GM04504 (cell line): ENCODE results near the gene ACOX1.

Source experiments
- DNase-seq: peaks from one replicate; pipeline ENCODE4 v3.0.0-alpha.2; 2012; ENCODE audit warnings: low read depth

ACOX1 gene

DNA sequence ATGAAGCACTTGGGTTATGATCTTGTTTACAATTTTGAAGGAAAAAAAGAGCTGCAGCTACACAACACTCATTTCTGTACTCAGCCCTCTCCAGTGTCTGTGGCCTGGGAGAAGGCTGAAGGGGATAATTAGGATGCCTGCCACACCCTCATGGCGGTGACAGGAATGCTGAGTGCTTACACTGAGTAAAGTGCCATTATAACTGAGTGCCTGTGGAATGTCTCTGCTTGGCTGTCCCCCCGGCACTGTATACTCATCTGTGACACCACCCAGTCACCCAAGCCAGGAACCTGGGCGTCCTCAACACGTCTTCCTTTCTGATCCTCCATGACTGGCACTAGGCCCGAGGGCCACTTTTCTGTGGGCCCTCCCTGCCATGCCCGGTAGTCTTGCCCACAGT lies 70.8 kb downstream of the ACOX1 start:
- DNase-seq: no peak

DNA sequence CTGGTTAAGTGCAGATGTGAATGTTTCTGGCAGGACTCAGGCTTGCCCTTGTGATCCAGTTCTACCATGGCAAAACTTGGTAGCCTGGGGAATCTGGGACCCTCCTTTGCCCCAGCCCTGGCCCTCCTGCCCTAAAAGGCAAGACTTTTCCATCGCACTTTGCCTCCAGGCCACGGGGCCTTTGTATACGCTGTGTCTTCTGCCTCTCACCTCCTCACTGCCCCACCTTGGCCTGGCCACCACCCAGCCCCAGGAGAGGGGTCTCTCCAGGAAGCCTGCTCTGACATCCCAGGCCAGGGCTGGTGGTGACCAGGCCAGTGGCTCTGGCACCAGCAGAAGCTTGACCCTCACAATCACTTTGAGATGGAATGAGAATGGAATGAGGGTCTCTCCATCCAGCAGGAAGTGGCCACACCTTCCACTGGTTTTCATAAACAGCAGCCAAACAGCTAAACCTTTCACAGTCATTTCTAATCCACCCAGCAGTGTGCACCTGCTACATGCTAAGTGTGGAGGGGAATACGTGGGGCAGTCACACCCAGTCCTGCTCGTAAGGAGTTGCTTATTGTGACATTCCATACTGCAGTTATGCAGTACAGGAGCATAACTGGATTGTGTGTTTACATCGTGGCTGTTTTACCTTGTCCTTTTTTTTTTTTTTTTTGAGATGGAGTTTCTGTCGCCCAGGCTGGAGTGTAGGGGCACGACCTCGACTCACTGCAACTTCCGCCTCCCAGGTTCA lies 72.7 kb downstream of the ACOX1 start:
- no peak for DNase-seq

DNA sequence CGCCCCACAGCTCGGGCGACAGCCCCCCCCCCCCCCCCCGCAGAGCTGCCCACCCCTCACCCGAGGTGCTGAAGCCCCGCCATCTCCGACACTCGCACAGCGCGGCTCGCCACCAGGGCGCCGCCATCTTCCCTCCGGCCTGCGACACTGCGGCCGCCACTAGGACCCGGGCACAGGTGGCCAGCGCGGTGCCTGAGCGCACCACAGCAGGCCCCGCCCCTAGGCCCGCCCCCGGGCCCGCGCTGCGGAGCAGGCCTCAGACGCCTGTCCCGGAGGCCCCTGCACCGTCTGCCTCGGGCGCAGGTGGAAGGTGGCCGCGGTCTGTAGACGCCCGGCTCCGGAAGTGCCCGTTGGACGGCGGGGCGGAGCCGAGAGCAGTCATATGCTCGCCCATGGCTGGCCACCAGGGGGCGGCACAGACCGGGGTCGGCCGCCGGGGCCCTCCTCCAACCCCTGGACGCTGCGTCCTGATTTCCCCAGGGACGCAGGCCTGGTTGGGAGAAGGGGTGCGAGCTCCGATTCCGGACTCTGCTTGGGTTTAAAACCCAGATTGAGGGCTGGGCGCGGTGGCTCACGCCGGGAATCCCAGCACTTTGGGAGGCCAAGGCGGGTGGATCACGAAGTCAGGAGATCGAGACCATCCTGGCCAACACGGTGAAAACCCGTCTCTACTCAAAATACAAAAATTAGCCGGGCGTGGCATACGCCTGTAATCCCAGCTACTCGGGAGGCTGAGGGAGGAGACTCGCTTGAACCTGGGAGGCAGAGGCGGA lies 74.0 kb downstream of the ACOX1 start, which contains the start of gene MRPL38:
MRPL38 (minus strand) TSS at position 136 of the 773 bp plus-strand sequence; CDS start at position 127, 9 bp downstream.
- peak; percentile 90 for DNase-seq

DNA sequence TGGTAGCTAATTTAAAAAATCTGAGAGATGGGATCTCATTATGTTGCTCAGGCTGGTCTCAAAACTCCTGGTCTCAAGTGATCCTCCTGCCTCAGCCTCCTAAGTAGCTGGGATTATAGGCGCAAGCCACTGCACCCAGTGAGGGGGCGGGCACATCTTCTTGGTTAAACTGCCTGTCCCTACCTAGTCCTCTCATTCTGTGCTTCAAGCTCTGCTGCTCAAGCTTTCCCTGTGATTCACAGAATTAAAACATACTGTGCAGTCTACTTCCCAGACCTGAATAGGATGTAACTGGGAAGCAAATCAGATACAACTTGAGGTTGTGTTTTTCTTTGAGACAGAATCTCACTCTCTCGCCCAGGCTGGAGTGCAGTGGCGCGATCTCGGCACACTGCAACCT lies 76.6 kb downstream of the ACOX1 start:
- no peak for DNase-seq

DNA sequence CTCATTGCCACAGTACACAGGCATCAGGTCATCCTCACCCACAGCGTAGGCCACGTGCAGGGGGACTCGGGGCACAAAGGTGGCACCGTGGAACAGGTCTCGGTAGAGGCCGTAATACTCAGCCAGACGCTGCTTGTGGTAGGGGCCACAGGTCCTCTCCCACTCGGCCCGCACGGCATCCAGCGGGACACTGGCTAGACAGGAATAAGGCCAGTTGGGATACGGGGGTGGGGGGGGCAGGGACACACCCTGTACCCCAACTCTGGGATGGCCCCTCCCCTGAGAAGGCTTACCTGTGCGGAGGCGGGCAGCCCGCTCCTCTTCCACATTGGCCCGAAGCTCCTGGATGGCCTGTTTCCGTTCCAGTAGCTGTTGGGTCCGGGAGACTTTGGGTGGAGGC lies 77.2 kb downstream of the ACOX1 start:
- DNase-seq: no peak

DNA sequence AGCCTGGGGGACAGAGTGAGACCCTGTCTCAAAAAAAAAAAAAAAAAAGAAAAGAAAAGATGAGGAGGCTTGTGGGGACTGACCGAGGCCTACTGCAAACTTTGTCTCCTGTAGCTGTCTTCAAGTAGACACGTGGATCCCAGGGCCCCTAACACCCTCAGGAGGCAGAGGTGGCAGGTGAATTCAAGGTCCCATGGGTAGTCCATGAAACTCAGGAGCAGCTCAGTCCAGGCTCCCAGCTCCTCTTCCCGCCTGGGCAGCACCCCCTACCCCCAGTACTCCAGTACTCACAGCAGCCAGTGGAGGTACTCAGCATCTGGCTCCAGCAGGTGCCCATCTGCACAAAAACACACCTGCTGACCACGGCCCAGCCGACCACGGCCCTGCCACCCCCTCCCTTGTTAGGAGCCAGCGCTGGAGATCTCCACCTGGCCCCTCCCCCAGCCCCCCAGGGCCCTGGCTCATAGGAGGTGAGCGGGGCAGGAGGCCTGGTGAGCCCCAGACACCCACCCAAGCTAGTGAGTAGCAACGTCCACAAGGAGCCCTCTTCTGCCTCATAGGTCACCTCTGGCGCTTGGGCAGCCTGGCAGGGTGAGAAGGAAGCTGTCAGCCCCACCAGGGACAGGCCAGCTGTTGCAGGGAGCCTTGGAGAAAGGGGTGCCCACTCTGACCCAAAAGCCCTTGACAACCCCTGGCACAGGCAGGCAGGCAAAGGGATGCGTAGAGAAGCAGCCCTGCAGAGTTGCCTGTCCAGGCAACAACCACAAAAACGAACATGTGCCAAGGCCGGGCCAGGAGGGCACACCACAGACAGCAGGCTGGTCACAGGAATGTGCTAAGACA lies 78.1 kb downstream of the ACOX1 start:
- no peak for DNase-seq

DNA sequence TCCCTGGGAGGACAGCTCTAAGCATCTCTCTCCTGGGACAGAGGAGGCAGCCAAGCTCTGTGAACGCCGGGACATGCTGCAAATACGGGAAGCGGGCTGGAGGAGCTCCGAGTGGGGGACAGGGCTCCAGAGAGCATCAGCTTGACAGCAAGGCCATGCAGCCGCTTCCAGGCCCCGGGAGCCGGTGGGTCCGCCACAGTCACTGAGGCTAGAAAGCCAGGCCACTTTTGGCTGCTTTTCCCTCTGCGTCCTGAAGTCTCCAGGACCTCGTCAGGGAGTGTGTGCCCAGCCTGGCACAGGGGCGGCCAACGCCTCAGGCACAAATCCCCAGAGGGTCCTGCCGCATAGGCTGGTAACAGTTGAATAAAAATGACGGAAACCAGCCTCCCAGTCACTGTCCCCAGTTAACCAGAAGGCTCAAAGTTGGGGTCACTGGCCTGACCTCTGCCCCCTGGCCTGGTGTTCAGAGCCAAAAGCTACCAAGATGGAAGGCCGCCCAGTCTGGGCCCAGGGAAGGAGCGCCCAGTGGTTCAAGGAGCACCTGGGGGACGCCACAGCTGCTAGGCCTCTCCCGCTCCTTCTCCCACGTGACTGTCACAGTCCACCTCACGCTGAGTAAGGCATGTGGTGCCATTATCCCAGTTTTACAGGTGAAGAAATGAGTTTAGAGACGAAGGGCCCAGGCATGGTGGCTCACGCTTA lies 79.0 kb downstream of the ACOX1 start:
- no peak for DNase-seq

DNA sequence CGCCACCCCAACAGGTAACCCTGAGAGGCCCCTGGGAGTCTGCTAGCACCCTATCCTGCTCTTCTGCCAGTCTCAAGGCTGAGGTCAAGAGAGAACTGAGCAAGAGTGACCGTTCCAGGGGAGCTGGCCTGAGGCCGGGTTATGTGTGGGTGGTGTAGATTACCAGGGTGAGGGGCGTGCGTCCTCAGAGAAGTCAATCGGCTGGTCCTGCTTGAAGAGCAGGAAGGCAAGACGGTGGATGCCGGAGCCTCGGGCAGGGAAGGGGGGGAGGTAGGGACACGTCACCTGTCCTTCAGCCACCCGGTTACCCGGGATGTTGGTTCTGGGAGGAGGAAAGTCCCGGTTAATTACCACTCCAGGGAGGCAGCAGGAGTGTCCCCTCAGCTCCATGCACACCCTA lies 79.6 kb downstream of the ACOX1 start:
- no peak for DNase-seq

DNA sequence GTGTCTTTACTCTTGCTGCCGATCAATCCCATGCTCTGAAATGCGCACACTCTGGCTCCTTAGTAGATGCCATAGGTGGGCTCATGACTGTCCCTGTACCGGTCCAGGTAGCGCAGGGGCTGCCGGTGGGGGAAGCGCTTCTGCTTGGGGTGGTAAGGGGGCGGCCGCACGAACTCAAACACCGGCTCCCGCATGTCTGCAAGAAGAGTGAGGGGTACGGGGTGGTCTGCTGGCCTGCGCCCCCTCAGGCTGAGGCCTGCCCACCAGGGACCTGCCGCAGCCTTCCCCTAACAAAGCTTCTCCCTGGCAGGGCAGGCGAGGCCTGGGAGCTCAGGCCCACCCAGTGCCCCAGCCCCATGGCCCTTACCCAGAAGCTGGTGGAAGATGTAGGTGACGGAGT lies 80.2 kb downstream of the ACOX1 start:
- no peak for DNase-seq

DNA sequence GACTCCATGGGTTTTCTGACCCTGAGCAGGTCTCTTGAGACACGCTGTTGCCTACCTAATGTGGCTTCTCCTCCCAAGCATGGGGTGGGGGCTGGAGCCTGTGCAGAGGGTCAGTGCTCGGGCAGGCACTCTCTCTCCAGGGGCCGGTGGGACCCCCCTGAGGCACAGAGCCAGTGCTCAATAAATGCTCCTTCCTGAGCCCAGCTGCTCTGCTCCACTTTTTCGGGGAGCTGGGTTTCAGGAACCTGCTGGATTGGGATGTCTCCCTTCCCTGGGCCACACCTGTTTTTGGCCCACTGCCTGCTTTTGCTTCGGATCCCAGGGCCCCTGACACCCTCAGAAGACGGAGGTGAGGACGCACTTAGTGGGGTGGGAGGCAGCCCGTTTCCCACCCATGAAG lies 80.9 kb downstream of the ACOX1 start:
- DNase-seq: no peak

DNA sequence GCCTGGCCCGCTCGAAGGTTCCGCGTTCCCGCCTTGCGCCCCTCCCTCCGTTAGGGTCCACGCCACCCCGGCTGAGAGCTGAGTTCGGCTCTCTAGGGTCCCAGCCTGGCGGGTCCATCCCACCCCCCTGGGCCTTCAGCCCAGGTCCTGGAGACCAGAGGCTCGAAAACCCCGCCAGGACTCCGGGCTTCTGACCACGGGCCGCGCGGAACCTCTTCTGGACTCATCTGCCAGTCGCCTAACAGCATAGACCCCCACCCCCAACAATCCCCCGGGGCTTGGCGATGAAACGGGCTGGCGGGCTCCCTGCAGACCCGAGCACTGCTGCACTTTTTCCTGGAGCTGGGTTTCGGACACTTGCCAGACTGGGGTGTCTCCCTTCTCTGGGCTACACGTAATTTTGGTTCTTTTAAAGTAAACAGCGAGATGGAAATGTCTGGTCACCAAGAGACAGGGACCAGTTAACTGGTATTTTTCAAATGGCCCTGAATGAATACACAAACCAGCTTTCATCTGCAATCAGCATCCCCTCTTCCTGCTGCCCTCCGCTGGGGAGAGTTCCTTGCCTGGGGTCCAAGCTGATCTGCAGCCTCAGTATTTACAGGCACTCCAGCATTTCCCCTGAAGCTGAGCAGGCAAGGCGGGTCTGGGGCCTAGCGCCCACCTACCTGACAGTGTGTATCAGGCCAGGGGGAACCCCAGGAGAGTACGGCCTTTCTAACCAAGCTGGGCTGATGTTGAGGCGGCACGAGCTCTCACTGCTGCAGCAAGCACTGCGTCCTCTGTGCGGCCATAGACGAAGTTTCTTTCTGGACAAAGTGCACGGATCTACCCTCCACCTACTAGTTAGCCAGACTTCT lies 81.6 kb downstream of the ACOX1 start:
- DNase-seq: no peak

DNA sequence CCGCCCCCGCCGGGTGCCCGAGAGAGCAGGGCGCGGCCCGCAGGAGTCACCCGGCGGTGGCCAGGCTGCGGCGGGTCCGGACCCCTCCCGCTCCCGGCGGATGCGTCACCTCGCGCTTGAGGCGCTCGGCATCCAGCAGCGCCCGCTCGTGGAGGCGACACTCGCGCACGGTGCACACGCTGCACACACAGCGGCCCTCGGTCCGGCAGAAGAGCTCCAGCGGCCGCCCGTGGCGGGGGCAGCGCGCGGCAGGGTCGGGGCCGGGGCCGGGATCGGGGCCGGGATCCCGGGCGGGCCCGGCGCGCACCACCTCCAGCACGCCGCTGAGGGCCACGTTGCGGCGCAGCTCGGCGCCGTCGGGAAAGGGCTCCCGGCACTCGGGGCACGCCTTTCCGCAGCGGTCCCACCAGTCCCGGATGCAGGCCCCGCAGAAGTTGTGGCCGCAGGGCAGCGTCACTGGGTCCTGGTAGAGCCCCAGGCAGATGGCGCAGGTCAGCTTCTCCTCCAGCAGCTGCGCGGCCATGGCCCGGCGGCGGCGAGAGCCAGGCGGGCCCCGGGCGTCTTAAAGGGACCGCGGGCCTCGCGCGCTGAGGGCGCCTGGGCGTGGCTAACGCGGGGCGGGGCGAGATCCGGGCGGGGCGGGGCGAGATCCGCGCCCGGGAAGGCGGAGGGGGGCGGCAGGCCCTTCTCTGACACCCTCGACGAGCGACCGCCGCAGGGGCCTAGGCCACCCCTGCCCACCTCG lies 82.4 kb downstream of the ACOX1 start, which contains the start of gene TRIM65:
TRIM65 (minus strand) TSS at position 537 of the 745 bp plus-strand sequence; CDS start at position 523, 14 bp downstream.
- peak; percentile 66 for DNase-seq

DNA sequence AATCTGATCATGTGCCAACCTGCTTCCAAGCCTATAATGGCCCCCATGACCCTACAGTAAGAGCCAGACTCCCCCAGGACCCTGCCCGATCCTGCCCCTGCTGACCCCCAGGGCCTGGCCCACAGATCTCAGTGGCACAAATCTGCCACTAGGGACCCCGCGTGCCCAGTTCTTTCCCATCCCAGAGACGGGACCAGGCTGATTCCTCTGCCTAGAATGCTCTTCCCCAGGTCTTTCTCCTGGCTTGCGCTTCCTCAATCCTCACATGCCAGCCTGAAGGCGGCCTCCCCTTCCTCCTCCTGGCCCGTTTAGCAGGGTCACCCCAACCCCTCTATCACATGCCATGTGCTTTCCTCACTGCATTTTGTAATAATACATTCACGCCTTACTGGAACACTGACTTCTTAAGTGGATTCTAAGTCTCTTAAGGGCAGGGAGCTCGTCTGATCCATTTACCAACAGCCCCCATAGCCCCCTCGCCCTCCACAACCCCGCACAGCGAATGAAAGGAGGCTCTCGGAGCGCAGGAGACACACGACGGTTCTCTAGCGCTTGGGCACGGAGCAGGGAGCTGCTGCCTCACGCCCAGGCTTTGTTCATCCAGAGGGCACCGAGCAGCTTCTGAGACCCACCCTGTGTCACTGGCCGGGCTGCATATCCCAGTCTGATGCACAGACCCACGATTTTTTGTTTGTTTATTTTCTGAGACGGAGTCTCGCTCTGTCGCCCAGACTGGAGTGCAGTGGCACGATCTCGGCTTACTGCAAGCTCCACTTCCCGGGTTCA lies 83.4 kb downstream of the ACOX1 start:
- DNase-seq: no peak

DNA sequence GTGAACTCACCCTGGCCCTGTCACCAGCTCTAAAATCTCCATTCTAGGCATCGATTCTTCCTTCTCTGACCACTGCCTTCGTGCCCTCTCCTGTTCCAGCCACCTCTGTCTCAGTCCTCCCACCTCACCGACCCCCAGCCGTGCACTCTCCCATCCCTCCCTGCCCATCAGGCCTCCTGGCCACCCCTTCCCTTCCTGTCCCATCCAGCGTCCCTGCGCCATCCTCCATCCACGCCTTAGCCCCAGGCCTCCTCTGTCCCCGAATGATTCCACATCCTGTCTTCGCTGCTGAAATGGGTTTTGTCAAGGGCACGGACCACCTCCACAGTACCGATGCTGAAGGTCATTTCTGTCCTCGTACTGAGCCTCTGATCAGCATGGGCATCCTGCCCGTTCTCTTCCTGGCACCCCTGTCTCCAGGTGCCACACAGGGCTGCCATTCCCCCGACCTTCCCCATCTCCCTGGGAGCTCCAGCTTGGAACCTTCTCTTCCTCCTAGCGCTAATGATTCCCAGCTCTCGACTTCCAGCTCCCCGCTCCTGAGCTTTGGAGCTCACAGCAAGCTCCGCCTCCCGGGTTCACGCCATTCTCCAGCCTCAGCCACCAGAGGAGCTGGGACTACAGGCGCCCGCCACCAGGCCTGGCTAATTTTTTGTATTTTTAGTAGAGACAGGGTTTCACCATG lies 84.8 kb downstream of the ACOX1 start:
- no peak for DNase-seq

DNA sequence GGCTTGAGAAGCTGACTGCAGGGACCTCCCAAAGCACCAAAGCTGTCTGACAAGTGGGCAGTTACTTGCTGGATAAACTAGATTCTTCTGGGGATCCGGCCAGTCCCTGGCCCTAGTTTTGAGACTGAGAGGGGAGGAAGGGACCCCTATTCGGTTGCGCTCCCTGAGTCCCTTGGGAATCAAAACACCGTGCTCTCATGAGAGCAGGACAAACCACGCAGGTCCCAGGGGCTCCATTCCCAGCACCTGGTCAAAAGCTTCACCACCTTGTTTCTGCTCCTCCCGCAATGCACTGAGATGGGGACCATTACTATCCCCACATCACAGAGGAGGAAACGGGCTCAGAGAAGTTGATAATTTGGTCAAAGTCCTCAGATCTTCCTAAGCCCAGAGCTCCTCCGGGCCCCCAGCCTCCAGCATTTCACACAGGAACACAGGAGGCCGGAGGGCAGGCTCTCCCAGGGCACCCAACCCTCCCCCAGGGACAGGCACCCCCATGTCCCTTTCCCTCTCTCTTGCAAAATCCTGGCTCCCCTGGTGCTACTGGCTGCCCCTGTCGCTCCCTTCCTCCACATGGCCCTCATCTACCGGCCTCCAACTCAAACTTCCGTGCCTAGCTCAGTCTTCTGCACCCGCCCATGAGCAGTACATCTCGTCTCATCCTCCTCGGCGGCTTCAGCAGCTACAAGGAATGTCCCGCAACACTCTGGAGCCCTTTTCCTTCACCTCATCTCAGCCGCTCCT lies 85.5 kb downstream of the ACOX1 start:
- no peak for DNase-seq

DNA sequence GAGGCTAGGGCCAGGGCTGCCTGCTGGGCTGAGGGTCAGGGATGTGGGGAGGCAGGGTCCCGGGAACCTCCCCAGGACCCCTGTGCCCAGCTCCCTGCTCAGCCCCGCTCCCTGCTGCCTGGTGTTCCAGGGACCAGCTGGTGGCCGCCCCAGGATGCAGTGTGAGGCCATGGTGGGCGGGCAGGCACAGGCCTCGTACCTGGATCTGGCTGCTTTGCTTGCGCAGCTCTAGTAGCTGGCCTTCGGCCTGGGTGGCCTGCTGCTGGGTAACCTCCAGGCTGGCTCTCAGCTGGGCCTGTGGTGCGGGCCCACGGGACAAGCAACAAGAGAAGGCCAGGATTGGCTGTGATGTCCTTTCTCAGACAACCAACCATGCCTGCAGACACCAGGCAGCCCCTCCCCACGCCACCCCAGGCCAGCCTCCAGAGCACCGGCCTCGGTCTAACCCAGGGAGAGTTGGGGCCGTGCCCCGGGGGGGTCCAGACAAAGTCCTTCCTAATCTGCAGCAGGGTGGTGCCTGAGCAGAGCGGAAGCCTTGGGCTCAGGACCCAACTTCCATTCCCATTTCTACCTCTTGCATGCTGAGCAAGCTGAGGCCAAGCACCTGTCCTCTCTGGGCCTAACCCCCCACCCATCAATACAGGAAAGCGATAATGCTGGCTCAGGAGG lies 86.3 kb downstream of the ACOX1 start:
- no peak for DNase-seq
